ENCODE results near the gene SGIP1.
A peak's percentile ranks its signal among the peaks of the same experiment; 100 is the strongest.

SGIP1 gene, protein sequence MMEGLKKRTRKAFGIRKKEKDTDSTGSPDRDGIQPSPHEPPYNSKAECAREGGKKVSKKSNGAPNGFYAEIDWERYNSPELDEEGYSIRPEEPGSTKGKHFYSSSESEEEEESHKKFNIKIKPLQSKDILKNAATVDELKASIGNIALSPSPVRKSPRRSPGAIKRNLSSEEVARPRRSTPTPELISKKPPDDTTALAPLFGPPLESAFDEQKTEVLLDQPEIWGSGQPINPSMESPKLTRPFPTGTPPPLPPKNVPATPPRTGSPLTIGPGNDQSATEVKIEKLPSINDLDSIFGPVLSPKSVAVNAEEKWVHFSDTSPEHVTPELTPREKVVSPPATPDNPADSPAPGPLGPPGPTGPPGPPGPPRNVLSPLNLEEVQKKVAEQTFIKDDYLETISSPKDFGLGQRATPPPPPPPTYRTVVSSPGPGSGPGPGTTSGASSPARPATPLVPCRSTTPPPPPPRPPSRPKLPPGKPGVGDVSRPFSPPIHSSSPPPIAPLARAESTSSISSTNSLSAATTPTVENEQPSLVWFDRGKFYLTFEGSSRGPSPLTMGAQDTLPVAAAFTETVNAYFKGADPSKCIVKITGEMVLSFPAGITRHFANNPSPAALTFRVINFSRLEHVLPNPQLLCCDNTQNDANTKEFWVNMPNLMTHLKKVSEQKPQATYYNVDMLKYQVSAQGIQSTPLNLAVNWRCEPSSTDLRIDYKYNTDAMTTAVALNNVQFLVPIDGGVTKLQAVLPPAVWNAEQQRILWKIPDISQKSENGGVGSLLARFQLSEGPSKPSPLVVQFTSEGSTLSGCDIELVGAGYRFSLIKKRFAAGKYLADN

GRCh38 chr1:66533804-66534740 is at the start of gene SGIP1:
Gene SGIP1 (plus strand): TSS chr1:66534153. CDS start chr1:66534359, 206 bp downstream.
- DNase-seq: peak; percentile 93

DNA sequence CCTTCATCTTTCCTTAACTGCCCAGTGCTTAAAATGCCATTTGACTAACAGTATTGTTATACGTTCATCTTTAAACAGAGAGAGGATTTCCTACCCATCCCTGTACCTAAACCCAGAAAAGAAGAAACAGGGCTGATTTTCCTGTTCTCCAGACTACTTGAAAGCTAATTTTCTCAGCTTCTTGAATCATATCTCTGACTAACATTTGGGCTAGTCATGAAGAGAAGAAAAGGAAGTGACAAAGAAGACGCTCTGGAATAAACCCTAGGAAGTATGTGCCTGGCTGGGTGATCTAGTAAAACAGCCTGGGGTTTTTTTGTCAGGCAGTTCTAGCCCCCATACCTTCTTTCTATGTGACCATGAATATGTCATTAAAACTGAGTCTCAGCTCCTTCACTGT is 44.8 kb upstream of the SGIP1 start:
- no peak for DNase-seq

DNA sequence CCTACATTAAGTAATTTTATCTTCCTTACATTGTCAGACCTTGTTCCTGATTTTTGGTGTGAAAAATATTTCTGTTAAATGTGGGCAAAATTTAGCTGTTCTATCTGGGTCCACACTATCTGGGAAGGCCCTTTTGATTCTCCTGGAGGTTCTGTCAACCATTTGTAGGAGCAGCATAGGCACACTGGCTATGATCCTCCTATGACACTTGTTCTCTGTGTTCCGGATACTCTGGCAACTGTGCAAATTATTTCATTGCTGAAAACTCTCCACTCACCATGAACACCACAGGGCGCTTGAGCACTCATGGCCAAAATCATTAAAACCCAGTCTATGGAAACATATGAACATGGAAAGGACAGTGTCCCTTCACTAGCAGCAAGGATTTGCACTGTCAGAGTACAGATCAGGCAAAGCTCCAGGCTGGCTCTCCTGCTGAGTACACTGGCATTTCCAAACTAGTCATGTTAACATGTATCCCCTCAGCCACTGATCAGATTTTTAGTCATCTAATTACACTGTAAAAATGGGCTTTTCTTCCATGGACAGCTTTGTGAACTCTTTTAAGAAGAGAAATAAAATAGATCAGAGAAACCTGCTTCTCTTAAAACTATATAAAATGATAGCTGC is 43.9 kb upstream of the SGIP1 start:
- no peak for DNase-seq

DNA sequence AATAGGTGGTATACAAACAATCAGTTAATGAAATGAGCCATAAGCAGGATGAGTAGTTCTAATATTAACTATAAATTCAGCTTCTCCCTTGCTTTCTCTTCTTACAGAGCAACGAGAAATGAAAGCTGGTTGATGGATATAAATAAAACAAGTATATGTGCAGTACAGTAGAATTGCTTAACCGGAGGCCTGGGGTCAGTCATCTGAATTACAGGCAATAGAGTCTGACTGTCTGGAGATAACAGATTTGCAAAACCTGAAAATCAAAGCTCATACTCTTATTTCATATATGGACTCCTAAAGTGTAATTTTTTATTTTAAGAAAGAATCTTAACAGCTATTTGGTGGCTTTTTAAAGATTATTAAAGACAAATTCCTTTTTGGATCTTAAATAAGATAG is 43.1 kb upstream of the SGIP1 start:
- no peak for DNase-seq

DNA sequence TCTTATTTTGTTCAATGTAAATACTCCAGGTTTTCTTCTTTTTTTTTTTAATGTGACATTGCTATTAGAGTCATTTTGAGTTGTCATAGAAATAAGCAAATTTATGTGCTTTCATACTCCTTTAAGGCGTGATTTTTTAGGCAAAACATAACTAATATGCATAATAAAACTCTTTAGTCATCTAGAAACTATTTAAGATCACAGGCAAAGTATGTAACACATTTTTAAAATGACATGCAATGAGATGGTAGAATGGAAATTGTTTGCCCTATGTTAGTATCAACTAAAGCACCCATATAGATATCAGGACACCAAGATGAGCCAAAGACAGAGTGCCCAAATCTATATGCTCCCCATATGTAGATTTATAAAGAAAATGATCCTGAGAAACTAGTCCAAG is 41.5 kb upstream of the SGIP1 start:
- no peak for DNase-seq

GRCh38 chr1:66493731-66494130 is 40.2 kb upstream of the SGIP1 start:
- DNase-seq: no peak

DNA sequence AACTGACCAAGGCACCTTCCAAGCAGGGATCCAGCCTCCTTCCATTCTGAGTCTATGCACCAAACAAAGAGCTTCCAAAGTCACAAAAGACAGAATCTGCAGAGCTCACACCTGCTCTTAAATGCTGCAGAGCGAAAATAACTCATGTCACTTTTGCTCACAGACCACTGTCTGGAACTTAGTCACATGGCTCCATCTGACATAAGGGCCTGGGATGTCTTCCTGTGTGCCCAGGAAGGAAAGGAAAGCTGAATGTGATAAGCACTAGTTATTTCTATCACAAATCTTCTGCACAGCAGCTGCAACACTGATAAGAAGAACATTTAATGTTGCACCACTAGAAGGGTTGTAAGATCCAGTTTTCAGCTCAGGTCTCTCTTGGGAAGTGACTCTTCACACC is 39.5 kb upstream of the SGIP1 start:
- DNase-seq: no peak

- no peak for DNase-seq
Observed at GRCh38 chr1:66495495-66495894, 38.5 kb upstream of the SGIP1 start.

- DNase-seq: no peak
Observed at GRCh38 chr1:66497910-66498309, 36.0 kb upstream of the SGIP1 start.

DNA sequence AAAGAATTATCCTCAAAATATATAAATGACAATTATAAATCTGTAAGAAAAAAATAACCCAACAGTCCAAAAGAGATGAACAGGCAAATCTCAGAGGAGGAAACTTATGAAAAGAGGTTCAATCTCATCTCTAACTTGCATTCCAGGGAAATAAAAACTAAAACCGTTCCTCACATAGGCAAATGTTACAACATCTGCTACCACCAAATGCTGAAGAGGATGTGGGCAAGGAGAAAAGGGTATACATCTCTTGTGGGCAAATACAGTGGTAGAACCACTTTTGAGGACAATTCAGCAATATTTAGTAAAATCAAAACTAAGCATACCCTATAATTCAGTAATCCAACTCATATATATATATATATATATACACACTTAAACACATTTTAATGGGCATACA is 33.7 kb upstream of the SGIP1 start:
- no peak for DNase-seq

DNA sequence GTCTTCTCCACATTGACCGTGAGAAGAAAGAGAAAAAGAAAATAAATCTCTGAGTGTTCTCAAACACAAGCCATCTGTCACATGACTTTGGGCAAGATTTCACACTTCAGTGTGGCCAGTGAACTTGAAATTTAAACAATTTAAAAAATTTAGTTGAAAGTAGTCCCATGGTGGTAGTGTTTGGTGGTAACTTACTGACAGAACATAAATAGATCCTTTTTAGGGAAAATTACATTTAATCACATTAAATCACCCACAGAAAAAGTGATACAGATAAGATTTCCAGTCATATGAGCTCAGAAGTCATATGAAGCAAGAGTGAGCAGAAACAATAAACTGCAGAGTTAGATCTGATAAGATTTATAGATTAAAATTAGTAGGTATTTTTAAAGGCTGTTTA is 31.9 kb upstream of the SGIP1 start:
- no peak for DNase-seq

DNA sequence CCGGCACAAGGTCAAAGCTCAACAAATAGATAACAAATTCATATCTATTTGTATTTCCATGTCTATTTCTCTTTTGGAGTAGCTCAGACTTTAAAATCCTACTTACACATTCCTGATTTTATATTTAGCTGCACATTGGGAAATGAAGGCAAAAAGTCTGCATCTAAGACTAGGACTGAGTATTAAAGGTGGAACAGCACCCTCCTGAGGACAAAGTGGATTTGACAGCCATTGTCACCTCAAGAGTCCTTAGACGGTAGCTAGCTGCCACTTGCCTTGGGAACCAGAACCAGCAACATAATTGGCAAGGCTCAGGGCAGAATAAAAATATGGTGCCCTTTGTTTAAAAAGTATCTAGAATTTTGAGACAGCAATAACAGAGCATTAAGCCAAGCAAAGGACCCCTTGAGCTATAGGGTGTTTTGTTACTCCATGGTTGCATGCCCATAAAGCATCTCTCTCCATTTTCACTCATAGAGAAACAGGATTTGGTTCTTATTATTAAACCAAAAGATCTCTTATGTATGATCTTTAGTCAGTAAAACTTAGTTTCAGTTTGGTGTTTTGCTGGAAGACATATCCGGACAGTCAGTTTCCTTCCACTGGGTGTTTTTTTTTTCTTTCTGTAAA is 30.0 kb upstream of the SGIP1 start:
- peak; percentile 82 for DNase-seq

DNA sequence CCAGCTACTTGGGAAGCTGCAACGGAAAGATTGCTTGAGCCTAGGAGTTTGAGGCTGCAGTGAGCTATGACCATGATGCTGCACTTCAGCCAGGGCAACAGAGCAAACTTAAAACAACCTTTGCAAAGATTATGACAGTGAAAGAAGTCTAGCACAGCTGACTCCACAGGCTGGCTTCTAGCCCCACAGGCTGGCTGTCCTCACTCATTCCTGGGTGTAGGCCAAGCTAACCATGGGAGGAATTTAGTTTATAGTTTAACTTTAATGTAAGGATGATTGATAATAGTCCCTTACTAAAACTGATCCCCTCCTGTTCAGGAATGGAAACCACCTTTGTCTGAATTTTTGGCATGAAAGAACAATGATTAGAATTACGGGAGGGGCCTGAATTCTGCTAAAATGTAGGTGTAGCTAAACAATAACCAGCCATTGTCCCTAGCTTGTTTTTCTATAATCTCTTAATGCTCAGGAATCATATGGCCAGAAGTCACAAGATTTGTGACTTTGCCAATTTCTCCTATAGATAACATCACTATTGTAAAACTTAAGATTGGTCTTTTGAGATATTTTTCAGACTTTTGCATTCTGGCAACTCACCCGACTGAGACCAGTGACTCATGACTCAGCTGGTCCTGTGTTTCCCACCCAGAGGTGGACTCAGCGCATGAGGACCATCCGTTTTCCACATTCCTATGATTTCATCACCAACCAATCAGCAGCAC is 28.1 kb upstream of the SGIP1 start:
- DNase-seq: no peak

GRCh38 chr1:66506393-66506687 is 27.6 kb upstream of the SGIP1 start:
- DNase-seq: no peak

- DNase-seq: no peak
Observed at GRCh38 chr1:66506991-66507390, 27.0 kb upstream of the SGIP1 start.

DNA sequence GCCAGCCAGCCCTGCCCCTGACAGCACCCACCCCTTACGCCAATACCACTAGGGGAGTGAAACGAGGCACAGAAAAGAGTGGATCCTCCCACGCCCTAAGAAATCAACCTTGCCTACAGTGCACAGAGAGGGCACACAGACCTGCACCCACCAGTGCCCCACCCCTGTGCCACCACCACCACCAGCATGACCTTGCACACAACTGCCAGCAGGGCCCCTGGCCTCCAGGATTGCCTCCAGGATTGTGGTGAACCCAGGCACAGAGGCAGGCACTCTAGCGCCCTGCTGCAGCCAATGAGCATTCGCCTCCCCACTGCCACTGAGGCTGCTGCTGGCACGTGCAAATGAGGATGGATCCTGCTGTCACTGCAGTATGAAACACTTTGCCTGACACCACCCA is 23.5 kb upstream of the SGIP1 start:
- DNase-seq: no peak

- no peak for DNase-seq
Observed at GRCh38 chr1:66511118-66511517, 22.8 kb upstream of the SGIP1 start.

GRCh38 chr1:66517959-66518358 is 16.0 kb upstream of the SGIP1 start:
- no peak for DNase-seq

- DNase-seq: no peak
Observed at GRCh38 chr1:66518654-66519053, 15.3 kb upstream of the SGIP1 start.

- no peak for DNase-seq
Observed at GRCh38 chr1:66519992-66520391, 14.0 kb upstream of the SGIP1 start.

DNA sequence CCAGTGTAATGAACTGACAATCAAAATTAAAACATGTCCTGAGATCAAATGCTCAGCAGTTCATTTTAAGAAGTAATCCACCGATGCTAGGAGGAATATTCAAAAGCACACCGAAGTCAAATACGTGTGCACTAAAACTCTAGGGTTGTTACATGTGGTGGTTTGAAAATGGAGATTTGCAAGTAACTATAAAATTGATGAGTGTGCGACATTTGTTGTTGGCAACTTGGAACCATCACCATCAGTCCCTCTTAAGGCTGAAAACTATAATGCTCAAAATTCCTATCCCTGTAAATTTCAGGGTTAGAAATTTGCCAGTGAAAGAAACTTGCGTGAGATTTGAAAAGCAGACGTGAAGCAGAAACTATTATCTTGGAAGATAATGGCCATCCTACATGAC is 13.3 kb upstream of the SGIP1 start:
- DNase-seq: no peak

Measured in eye (tissue), 1 donor.